HG02884 (cell line): Measurements from ENCODE around the gene MECR.
"Not testable (repeated sequence)": the region's sequence is repeated elsewhere in the genome, so short reads cannot be mapped to it uniquely, and the experiment has no call there.

Source experiments
- ATAC-seq: cut with Tn5 transposase; IDR thresholded peaks from one replicate; pipeline ENCODE4 v1.9.1; 2021; ENCODE audit warnings: mild to moderate bottlenecking, moderate library complexity; ENCODE audit not compliant: unreplicated experiment

The MECR gene

GRCh38 chr1:29236712-29237128 lies 6.0 kb upstream of the MECR start:
- ATAC-seq = no peak

GRCh38 chr1:29235955-29236711 lies 5.4 kb upstream of the MECR start, which contains the start of gene PTPRU:
TSS of gene PTPRU (plus strand) at chr1:29236522. CDS start at chr1:29236645, 123 bp downstream.
- ATAC-seq = peak; percentile 59

GRCh38 chr1:29234881-29235280 lies 4.1 kb upstream of the MECR start:
- ATAC-seq = not testable (repeated sequence)

GRCh38 chr1:29234471-29234870 lies 3.7 kb upstream of the MECR start:
- no peak for ATAC-seq

- no peak for ATAC-seq
These were observed 3.0 kb upstream of the MECR start for GRCh38 chr1:29233693-29234092.

- ATAC-seq = no peak
These were observed 1.7 kb upstream of the MECR start for GRCh38 chr1:29232387-29232786.

- ATAC-seq = no peak
These were observed 556 bp downstream of the MECR start for GRCh38 chr1:29230204-29230552.

GRCh38 chr1:29227511-29227910 lies 3.2 kb downstream of the MECR start:
- no peak for ATAC-seq

- no peak for ATAC-seq
These were observed 5.4 kb downstream of the MECR start for GRCh38 chr1:29225361-29225760.

GRCh38 chr1:29224356-29224837 lies 6.3 kb downstream of the MECR start:
- no peak for ATAC-seq

- no peak for ATAC-seq
These were observed 7.2 kb downstream of the MECR start for GRCh38 chr1:29223521-29223920.

- ATAC-seq = no peak
These were observed 8.0 kb downstream of the MECR start for GRCh38 chr1:29222686-29223085.

GRCh38 chr1:29222260-29222659 lies 8.5 kb downstream of the MECR start:
- not testable (repeated sequence) for ATAC-seq

GRCh38 chr1:29221296-29221695 lies 9.4 kb downstream of the MECR start:
- no peak for ATAC-seq

GRCh38 chr1:29218223-29218622 lies 12.5 kb downstream of the MECR start:
- ATAC-seq = no peak

GRCh38 chr1:29217633-29218032 lies 13.1 kb downstream of the MECR start:
- no peak for ATAC-seq

GRCh38 chr1:29213055-29213454 lies 17.7 kb downstream of the MECR start:
- no peak for ATAC-seq

GRCh38 chr1:29211086-29212030 lies 19.4 kb downstream of the MECR start:
- no peak for ATAC-seq

- ATAC-seq = no peak
These were observed 20.3 kb downstream of the MECR start for GRCh38 chr1:29210278-29211085.

- ATAC-seq = no peak
These were observed 21.6 kb downstream of the MECR start for GRCh38 chr1:29209173-29209572.

GRCh38 chr1:29208442-29208841 lies 22.3 kb downstream of the MECR start:
- ATAC-seq = no peak
